Epithelial cell of esophagus (primary cell): ENCODE results near the gene TAGLN.

ENCODE experiments used
- DNase-seq: peaks from one replicate; pipeline ENCODE4 v3.0.0; 2010; ENCODE audit warnings: low read depth
- H3K4me3 ChIP-seq: 2 replicates; pipeline ENCODE4 v1.5.1; 2011; ENCODE audit warnings: mild to moderate bottlenecking, low read length, control low read depth
- CTCF ChIP-seq: IDR thresholded peaks from 2 replicates; pipeline ENCODE4 v1.5.1; 2011; ENCODE audit warnings: low read depth, mild to moderate bottlenecking, low read length, control low read depth, inconsistent platforms; ENCODE audit not compliant: insufficient read depth; ENCODE audit errors: missing control alignments

The TAGLN gene

GRCh38 chr11:117230286-117230961 is 31.3 kb downstream of the TAGLN start:
- no peak for TF ChIP-seq CTCF

GRCh38 chr11:117230999-117231841 is 32.0 kb downstream of the TAGLN start:
- TF ChIP-seq CTCF: no peak
- peak; percentile 48 for DNase-seq
- peak overlapping the region; percentile 88 for H3K4me3 ChIP-seq

More at GRCh38 chr11:117230286-117230961, 31.3 kb downstream of the TAGLN start:
- peak; percentile 40 for DNase-seq
- peak overlapping the region; percentile 88 for H3K4me3 ChIP-seq

- peak within 1 kb of the TSS; percentile 88 for H3K4me3 ChIP-seq
- no peak for TF ChIP-seq CTCF
- no peak for DNase-seq
These were observed 32.6 kb downstream of the TAGLN start, which contains the start of gene PCSK7 for GRCh38 chr11:117231842-117232091. TSS of gene PCSK7 (minus strand) at chr11:117232073. CDS start at chr11:117229844, 2,229 bp downstream.

DNA sequence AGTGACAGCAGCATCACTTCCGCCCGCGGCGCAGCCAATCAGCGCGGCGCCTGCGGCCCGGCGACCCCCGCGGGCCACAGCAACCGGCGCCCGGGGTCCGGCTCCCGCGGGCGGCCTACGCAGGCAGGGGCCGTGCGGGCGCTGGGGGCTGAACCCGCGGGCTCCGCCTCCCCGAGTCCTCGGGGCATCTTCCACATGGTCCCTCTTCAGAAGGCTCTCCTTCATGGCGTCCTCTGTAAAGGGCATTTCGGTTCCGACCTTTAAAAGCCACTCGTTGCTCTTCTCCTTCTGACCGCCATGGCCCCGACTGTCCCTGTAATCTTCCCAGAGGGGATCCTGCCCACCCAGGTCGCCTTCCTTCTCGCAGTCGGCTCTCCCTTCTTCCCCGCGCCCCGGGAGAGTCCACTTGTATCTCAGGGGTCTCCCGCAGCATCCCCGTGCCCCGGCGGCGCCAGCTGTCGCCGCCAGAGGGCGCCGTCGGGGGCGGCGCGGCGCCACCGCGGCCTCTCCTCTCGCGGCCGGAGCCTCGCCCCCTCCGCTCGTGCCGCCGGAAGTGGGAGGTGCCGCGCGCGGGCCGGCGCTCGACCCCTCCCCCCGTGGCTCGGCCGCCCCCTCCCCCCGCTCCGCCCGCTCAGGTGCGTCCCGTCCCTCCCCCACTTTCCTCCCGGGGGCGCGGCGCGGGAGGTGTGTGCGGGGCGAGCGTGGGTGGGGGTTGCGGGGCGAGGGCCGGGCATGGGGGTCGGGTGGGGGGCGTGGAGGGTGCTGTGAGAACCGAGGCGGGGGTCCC is 33.1 kb downstream of the TAGLN start, which contains the start of gene RNF214:
TSS of gene RNF214 (plus strand) at position 580 of the 787 bp plus-strand sequence. CDS start 1,602 bp downstream, outside the sequence.
- peak within 1 kb of the TSS; percentile 88 for H3K4me3 ChIP-seq
- peak; percentile 59 for TF ChIP-seq CTCF
- peak; percentile 73 for DNase-seq

- H3K4me3 ChIP-seq: peak overlapping the region; percentile 75
- DNase-seq: no peak
- TF ChIP-seq CTCF: no peak
These were observed 33.8 kb downstream of the TAGLN start for GRCh38 chr11:117232911-117233409.

- no peak for DNase-seq
- H3K4me3 ChIP-seq: no peak overlapping the region
- no peak for TF ChIP-seq CTCF
These were observed 39.1 kb downstream of the TAGLN start for GRCh38 chr11:117238221-117238620.
